CMK (cell line): ENCODE results near the gene SAMD10.
"Not testable (repeated sequence)": the region's sequence is repeated elsewhere in the genome, so short reads cannot be mapped to it uniquely, and the experiment has no call there.

ENCODE experiments used
- DNase-seq: peaks from one replicate; pipeline ENCODE4 v3.0.0-alpha.2; 2010; ENCODE audit warnings: low read depth

Gene SAMD10

GRCh38 chr20:63968928-63969760, 10.3 kb downstream of the SAMD10 start:
- no peak for DNase-seq

GRCh38 chr20:63968136-63968927, 11.1 kb downstream of the SAMD10 start:
- no peak for DNase-seq

GRCh38 chr20:63967330-63968135, 11.9 kb downstream of the SAMD10 start:
- DNase-seq, result no peak

- no peak for DNase-seq
These were observed 12.5 kb downstream of the SAMD10 start for GRCh38 chr20:63966944-63967322.

- DNase-seq, result no peak
These were observed 13.1 kb downstream of the SAMD10 start for GRCh38 chr20:63966172-63966943.

- DNase-seq, result no peak
These were observed 15.0 kb downstream of the SAMD10 start for GRCh38 chr20:63964412-63964811.

- no peak for DNase-seq
These were observed 15.6 kb downstream of the SAMD10 start for GRCh38 chr20:63963784-63964301.

- DNase-seq, result no peak
These were observed 16.1 kb downstream of the SAMD10 start for GRCh38 chr20:63963348-63963741.

- DNase-seq, result no peak
These were observed 16.8 kb downstream of the SAMD10 start for GRCh38 chr20:63962426-63963347.

GRCh38 chr20:63961664-63962425, 17.6 kb downstream of the SAMD10 start:
- DNase-seq, result no peak

- not testable (repeated sequence) for DNase-seq
These were observed 18.5 kb downstream of the SAMD10 start for GRCh38 chr20:63960654-63961621.

GRCh38 chr20:63959699-63960075, 19.8 kb downstream of the SAMD10 start:
- no peak for DNase-seq

GRCh38 chr20:63958964-63959698, 20.3 kb downstream of the SAMD10 start:
- DNase-seq, result no peak

GRCh38 chr20:63958471-63958870, 21.0 kb downstream of the SAMD10 start:
- no peak for DNase-seq

GRCh38 chr20:63957690-63958441, 21.6 kb downstream of the SAMD10 start:
- no peak for DNase-seq

GRCh38 chr20:63957004-63957689, 22.3 kb downstream of the SAMD10 start:
- no peak for DNase-seq
